ENCODE measurements around the gene OR10H1.

Gene OR10H1, protein sequence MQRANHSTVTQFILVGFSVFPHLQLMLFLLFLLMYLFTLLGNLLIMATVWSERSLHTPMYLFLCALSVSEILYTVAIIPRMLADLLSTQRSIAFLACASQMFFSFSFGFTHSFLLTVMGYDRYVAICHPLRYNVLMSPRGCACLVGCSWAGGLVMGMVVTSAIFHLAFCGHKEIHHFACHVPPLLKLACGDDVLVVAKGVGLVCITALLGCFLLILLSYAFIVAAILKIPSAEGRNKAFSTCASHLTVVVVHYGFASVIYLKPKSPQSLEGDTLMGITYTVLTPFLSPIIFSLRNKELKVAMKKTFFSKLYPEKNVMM

DNA sequence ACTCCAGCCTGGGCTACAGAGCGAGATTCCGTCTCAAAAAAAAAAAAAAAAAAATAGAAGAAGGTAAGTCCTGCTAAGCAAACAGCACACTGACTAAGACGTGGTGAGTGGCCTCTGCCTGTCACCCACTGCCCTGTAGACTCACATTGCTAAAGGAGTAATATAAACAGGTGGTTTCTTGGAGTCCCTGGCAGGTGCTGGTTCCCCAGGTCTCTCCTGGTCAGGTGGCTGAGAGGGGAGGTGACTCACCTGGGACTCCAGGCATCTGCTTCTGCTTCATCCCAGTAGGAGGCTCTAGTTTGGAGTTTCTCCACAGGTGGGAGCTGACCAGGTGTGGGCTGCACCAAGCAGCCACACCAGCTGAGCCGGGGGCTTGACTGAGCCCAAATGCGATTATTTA is at the start of gene OR10H1:
TSS of gene OR10H1 (minus strand) at position 359 of the 400 bp plus-strand sequence. CDS start 7,627 bp downstream, outside the sequence.
- no peak within 1 kb of the TSS for H3K27ac ChIP-seq
- TF ChIP-seq, protein P1, sequence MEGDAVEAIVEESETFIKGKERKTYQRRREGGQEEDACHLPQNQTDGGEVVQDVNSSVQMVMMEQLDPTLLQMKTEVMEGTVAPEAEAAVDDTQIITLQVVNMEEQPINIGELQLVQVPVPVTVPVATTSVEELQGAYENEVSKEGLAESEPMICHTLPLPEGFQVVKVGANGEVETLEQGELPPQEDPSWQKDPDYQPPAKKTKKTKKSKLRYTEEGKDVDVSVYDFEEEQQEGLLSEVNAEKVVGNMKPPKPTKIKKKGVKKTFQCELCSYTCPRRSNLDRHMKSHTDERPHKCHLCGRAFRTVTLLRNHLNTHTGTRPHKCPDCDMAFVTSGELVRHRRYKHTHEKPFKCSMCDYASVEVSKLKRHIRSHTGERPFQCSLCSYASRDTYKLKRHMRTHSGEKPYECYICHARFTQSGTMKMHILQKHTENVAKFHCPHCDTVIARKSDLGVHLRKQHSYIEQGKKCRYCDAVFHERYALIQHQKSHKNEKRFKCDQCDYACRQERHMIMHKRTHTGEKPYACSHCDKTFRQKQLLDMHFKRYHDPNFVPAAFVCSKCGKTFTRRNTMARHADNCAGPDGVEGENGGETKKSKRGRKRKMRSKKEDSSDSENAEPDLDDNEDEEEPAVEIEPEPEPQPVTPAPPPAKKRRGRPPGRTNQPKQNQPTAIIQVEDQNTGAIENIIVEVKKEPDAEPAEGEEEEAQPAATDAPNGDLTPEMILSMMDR (IDR thresholded peaks at IDR 0.05): no peak
- H3K9me3 ChIP-seq: no peaks in the 10 kb centered on the region
- H3K4me3 ChIP-seq (ENCODE audit: low read depth in 1 of 2, low read length in 1 of 2): no peak within 1 kb of the TSS
- no peaks in the 10 kb centered on the region for H3K36me3 ChIP-seq
- H3K4me1 ChIP-seq (ENCODE audit: control insufficient read depth in 1 of 2, insufficient read depth in 1 of 2, low read depth in 1 of 2, low read length in 1 of 2): no peaks in the 10 kb centered on the region
- peaks cover 22% of the 10 kb centered on the region for H3K27me3 ChIP-seq

DNA sequence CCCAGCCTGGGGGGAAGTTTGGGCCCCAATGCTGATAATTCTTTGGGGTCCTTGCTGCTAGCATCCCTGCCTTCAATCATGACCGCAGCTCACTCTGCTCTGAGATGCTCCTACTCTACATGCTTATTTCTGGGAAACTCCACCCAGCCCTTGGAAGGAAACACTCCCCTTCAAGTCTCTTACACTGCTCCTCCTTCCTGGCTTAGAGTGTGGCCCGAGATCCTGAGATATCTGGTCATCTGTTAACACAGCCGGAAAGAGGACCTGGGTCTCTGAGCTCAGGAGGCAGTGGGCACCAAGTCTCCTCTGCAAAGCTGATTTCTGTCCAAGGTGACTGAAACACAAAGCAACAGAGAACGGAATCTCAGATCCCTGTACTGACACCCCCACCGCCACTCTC is 49.4 kb upstream of the OR10H1 start:
- TF ChIP-seq, protein P1 (IDR thresholded peaks at IDR 0.05): no peak
- Histone ChIP-seq H3K4me3 (ENCODE audit: low read depth in 1 of 2, low read length in 1 of 2) (no peak overlapping the region), H3K27ac (no peak overlapping the region), H3K9me3 (no peaks in the 10 kb centered on the region), H3K4me1 (ENCODE audit: control insufficient read depth in 1 of 2, insufficient read depth in 1 of 2, low read depth in 1 of 2, low read length in 1 of 2) (peaks cover 10 to 13% of the 10 kb centered on the region in 2 experiments), H3K36me3 (no peaks in the 10 kb centered on the region), H3K27me3 (no peaks in the 10 kb centered on the region)

DNA sequence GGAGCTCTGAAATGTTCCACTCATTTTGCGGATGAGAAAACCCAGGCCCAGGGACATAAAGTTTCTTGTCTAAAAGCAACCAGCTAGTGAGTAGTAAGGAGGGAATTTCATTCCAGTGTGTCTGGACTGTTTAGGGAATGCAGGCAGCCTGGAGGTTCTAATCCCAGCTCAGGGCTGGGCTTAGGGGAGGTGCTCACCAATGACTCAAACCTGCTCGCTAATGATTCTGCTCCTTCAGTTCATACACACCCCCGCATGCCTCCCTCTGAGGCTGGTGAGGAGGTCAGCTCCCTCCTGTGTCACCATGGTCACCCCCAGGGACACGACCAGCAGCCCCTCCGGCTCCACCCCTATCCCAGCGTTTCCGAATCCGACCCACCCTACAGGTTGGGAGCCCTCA is 47.8 kb upstream of the OR10H1 start:
- TF ChIP-seq, protein P1 (IDR thresholded peaks at IDR 0.05): no peak
- Histone ChIP-seq H3K4me3 (ENCODE audit: low read depth in 1 of 2, low read length in 1 of 2) (no peak overlapping the region), H3K27ac (no peak overlapping the region), H3K27me3 (no peaks in the 10 kb centered on the region), H3K9me3 (no peaks in the 10 kb centered on the region), H3K4me1 (ENCODE audit: control insufficient read depth in 1 of 2, insufficient read depth in 1 of 2, low read depth in 1 of 2, low read length in 1 of 2) (no peaks in the 10 kb centered on the region), H3K36me3 (no peaks in the 10 kb centered on the region)

DNA sequence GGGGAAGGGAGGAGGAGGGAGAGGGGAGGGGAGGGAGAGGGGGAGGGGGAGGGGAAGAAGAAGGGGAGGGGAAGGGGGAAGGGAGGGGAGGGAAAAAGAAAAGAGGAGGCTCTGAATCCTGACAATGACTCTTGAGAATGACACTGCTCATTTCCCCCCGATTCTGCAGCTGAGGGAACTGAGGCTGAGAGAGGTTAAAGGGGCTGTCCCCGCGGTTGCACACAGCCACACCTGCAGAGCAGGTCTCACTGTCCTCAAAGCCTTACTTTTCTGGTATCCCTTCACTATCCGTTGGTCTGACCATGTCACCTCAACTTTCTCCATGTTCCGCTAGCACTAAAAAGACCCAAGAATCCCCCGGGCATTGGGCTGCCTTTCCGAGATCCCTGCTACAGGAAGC is 47.0 kb upstream of the OR10H1 start:
- TF ChIP-seq, protein P1 (IDR thresholded peaks at IDR 0.05): no peak
- Histone ChIP-seq H3K4me3 (ENCODE audit: low read depth in 1 of 2, low read length in 1 of 2) (no peak overlapping the region), H3K27me3 (no peaks in the 10 kb centered on the region), H3K4me1 (ENCODE audit: control insufficient read depth in 1 of 2, insufficient read depth in 1 of 2, low read depth in 1 of 2, low read length in 1 of 2) (no peaks in the 10 kb centered on the region), H3K27ac (no peak overlapping the region), H3K9me3 (no peaks in the 10 kb centered on the region), H3K36me3 (no peaks in the 10 kb centered on the region)

DNA sequence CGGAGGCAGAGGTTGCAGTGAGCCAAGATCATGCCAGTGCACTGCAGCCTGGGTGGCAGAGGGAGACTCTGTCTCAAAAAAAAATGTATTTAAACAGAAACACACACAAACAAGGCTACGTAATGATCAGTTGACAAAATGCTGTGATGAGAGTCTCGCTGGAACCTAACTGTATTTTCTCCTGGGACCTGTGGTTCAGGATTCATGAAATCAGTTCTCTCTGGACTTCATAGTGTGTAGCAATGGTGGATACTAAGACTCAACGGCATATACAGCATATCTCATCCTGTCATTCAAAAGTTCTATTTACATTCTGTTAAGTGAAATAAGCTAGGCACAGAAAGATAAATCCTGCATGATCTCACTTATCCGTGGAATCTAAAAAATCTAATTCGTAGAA is 45.1 kb upstream of the OR10H1 start:
- H3K36me3 ChIP-seq: no peaks in the 10 kb centered on the region

More for the DNA sequence above, 45.1 kb upstream of the OR10H1 start:
- TF ChIP-seq, protein P1 (IDR thresholded peaks at IDR 0.05): no peak
- no peaks in the 10 kb centered on the region for H3K27me3 ChIP-seq
- no peaks in the 10 kb centered on the region for H3K4me1 ChIP-seq (ENCODE audit: control insufficient read depth in 1 of 2, insufficient read depth in 1 of 2, low read depth in 1 of 2, low read length in 1 of 2)
- H3K27ac ChIP-seq: no peak overlapping the region
- H3K4me3 ChIP-seq (ENCODE audit: low read depth in 1 of 2, low read length in 1 of 2): no peak overlapping the region
- no peaks in the 10 kb centered on the region for H3K9me3 ChIP-seq

All from neutrophil (primary cell).